MM.1S (cell line): Measurements from ENCODE around the gene CLDN17.

Source experiments
- DNase-seq: peaks from one replicate; pipeline ENCODE4 v3.0.0-alpha.2; 2015
- H2AFZ ChIP-seq: fragments of 300-600 bp; sonication (generic); 2 replicates; pipeline ENCODE4 v1.6.0; 2016; ENCODE audit warnings: antibody characterized with exemption, low read length
- H3F3A ChIP-seq: fragments of 300-600 bp; sonication (generic); 2 replicates; pipeline ENCODE4 v1.6.1; 2016; ENCODE audit warnings: mild to moderate bottlenecking, antibody characterized with exemption, low read length, moderate library complexity, mixed read lengths; ENCODE audit not compliant: insufficient read depth
- H3K27ac ChIP-seq: fragments of 300-600 bp; sonication (generic); 2 replicates; pipeline ENCODE4 v1.5.1; 2016; ENCODE audit warnings: mild to moderate bottlenecking, low read length
- H3K27me3 ChIP-seq: fragments of 300-600 bp; sonication (generic); replicated peaks from 2 replicates; pipeline ENCODE4 v1.6.0; 2016; ENCODE audit warnings: low read length; ENCODE audit not compliant: insufficient read depth
- H3K36me3 ChIP-seq: fragments of 300-600 bp; sonication (generic); replicated peaks from 2 replicates; pipeline ENCODE4 v1.6.1; 2016; ENCODE audit warnings: mild to moderate bottlenecking, low read length, mixed read lengths; ENCODE audit not compliant: insufficient read depth
- H3K4me1 ChIP-seq: fragments of 300-600 bp; sonication (generic); 2 replicates; pipeline ENCODE4 v1.6.1; 2016; ENCODE audit warnings: low read length, mixed read lengths
- H3K4me2 ChIP-seq: fragments of 300-600 bp; sonication (generic); 2 replicates; pipeline ENCODE4 v1.6.0; 2016; ENCODE audit warnings: low read depth, low read length
- H3K4me3 ChIP-seq: fragments of 300-600 bp; sonication (generic); 2 replicates; pipeline ENCODE4 v1.5.1; 2016; ENCODE audit warnings: low read length, mixed read lengths
- H3K79me2 ChIP-seq: fragments of 300-600 bp; sonication (generic); 2 replicates; pipeline ENCODE4 v1.6.1; 2016; ENCODE audit warnings: mixed run types, low read length, mixed read lengths
- H3K9ac ChIP-seq: fragments of 300-600 bp; sonication (generic); 2 replicates; pipeline ENCODE4 v1.6.1; 2016; ENCODE audit warnings: low read length, mixed read lengths
- H3K9me2 ChIP-seq: fragments of 300-600 bp; sonication (generic); replicated peaks from 2 replicates; pipeline ENCODE4 v1.6.1; 2016; ENCODE audit warnings: mild to moderate bottlenecking, low read length, mixed read lengths; ENCODE audit not compliant: insufficient read depth
- H3K9me3 ChIP-seq: fragments of 300-600 bp; sonication (generic); replicated peaks from 2 replicates; pipeline ENCODE4 v1.6.1; 2016; ENCODE audit warnings: mild to moderate bottlenecking, low read length, mixed read lengths; ENCODE audit not compliant: insufficient read depth
- H4K20me1 ChIP-seq: fragments of 300-600 bp; sonication (generic); 2 replicates; pipeline ENCODE4 v1.6.1; 2016; ENCODE audit warnings: mild to moderate bottlenecking, low read length, moderate library complexity, mixed read lengths; ENCODE audit not compliant: insufficient read depth
- CTCF ChIP-seq: fragments of 300-600 bp; sonication (generic); IDR thresholded peaks from 2 replicates; pipeline ENCODE4 v1.5.1; 2016; ENCODE audit warnings: antibody characterized with exemption, low read length, mixed read lengths
- EZH2 ChIP-seq: fragments of 300-600 bp; sonication (generic); optimal IDR thresholded peaks from 2 replicates; pipeline ENCODE3; 2017; ENCODE audit warnings: low read depth, mild to moderate bottlenecking, antibody characterized with exemption, low read length, mixed read lengths
- EZH2phosphoT487 ChIP-seq: fragments of 300-600 bp; sonication (generic); IDR thresholded peaks from 2 replicates; pipeline ENCODE4 v1.6.1; 2018; ENCODE audit warnings: antibody characterized with exemption, low read length

Gene CLDN17

GRCh38 chr21:30152792-30153191 is 13.8 kb downstream of the CLDN17 start:
- H3K9ac ChIP-seq: no peak overlapping the region
- H3K4me3 ChIP-seq: no peak overlapping the region
- no peak overlapping the region for H3K4me2 ChIP-seq
- no peaks in the 10 kb centered on the region for H4K20me1 ChIP-seq
- no peak overlapping the region for H3K27ac ChIP-seq
- H3K4me1 ChIP-seq: no peaks in the 10 kb centered on the region
- H3F3A ChIP-seq: no peaks in the 10 kb centered on the region
- no peak overlapping the region for H2AFZ ChIP-seq
- TF ChIP-seq EZH2: no peak
- no peak for TF ChIP-seq CTCF
- no peak for TF ChIP-seq EZH2phosphoT487
- H3K9me3 ChIP-seq: no peaks in the 10 kb centered on the region
- no peaks in the 10 kb centered on the region for H3K79me2 ChIP-seq
- no peak for DNase-seq
- H3K36me3 ChIP-seq: no peaks in the 10 kb centered on the region
- H3K9me2 ChIP-seq: no peaks in the 10 kb centered on the region
- H3K27me3 ChIP-seq: no peaks in the 10 kb centered on the region

GRCh38 chr21:30148906-30149305 is 17.7 kb downstream of the CLDN17 start:
- no peaks in the 10 kb centered on the region for H3K79me2 ChIP-seq
- H3K9me3 ChIP-seq: no peaks in the 10 kb centered on the region
- H3K4me3 ChIP-seq: no peak overlapping the region
- DNase-seq: no peak
- H4K20me1 ChIP-seq: no peaks in the 10 kb centered on the region
- no peak overlapping the region for H2AFZ ChIP-seq
- H3K36me3 ChIP-seq: no peaks in the 10 kb centered on the region
- H3K9me2 ChIP-seq: no peaks in the 10 kb centered on the region
- no peaks in the 10 kb centered on the region for H3K27me3 ChIP-seq
- TF ChIP-seq CTCF: no peak
- TF ChIP-seq EZH2: no peak
- TF ChIP-seq EZH2phosphoT487: no peak
- H3K4me2 ChIP-seq: no peak overlapping the region
- no peaks in the 10 kb centered on the region for H3K4me1 ChIP-seq
- no peak overlapping the region for H3K9ac ChIP-seq
- H3K27ac ChIP-seq: no peak overlapping the region
- H3F3A ChIP-seq: no peaks in the 10 kb centered on the region

- no peak for DNase-seq
- H3K4me1 ChIP-seq: no peaks in the 10 kb centered on the region
- TF ChIP-seq CTCF (no peak), EZH2phosphoT487 (no peak), EZH2 (no peak)
- no peaks in the 10 kb centered on the region for H3K27me3 ChIP-seq
- no peak overlapping the region for H3K4me3 ChIP-seq
- no peaks in the 10 kb centered on the region for H3K36me3 ChIP-seq
- H3K79me2 ChIP-seq: no peaks in the 10 kb centered on the region
- H3K9me3 ChIP-seq: no peaks in the 10 kb centered on the region
- H3K9me2 ChIP-seq: no peaks in the 10 kb centered on the region
- H3K4me2 ChIP-seq: no peak overlapping the region
- no peak overlapping the region for H3K27ac ChIP-seq
- H4K20me1 ChIP-seq: no peaks in the 10 kb centered on the region
- H3F3A ChIP-seq: no peaks in the 10 kb centered on the region
- no peak overlapping the region for H2AFZ ChIP-seq
- no peak overlapping the region for H3K9ac ChIP-seq
Observed at GRCh38 chr21:30146558-30147282, 19.9 kb downstream of the CLDN17 start.
